Activated naive CD8-positive, alpha-beta T cell treated with anti-CD3 and anti-CD28 coated beads, Interleukin-2, amount 50 U/mL, for 16 hours (primary cell): Measurements from ENCODE around the gene NDE1.
"Not testable (repeated sequence)": the region's sequence is repeated elsewhere in the genome, so short reads cannot be mapped to it uniquely, and the experiment has no call there.

ENCODE experiments used
- DNase-seq: peaks from one replicate; pipeline ENCODE4 v3.0.0-alpha.2; 2020; ENCODE audit warnings: low read depth, low spot score

NDE1 gene

GRCh38 chr16:15694499-15694898 lies 44.5 kb downstream of the NDE1 start:
- DNase-seq = no peak

GRCh38 chr16:15699819-15700218 lies 49.8 kb downstream of the NDE1 start:
- no peak for DNase-seq

GRCh38 chr16:15701367-15701766 lies 51.3 kb downstream of the NDE1 start:
- DNase-seq = no peak

- no peak for DNase-seq
These were observed 52.2 kb downstream of the NDE1 start for GRCh38 chr16:15701975-15702970.

- no peak for DNase-seq
These were observed 53.1 kb downstream of the NDE1 start for GRCh38 chr16:15703029-15703736.

GRCh38 chr16:15704545-15704987 lies 54.5 kb downstream of the NDE1 start:
- peak; percentile 41 for DNase-seq

GRCh38 chr16:15705064-15705565 lies 55.1 kb downstream of the NDE1 start:
- DNase-seq = no peak

- DNase-seq = no peak
These were observed 57.3 kb downstream of the NDE1 start for GRCh38 chr16:15707332-15707731.

- no peak for DNase-seq
These were observed 58.1 kb downstream of the NDE1 start for GRCh38 chr16:15708096-15708495.

- DNase-seq = no peak
These were observed 59.0 kb downstream of the NDE1 start for GRCh38 chr16:15708997-15709396.

- DNase-seq = no peak
These were observed 64.5 kb downstream of the NDE1 start for GRCh38 chr16:15714393-15715172.

- no peak for DNase-seq
These were observed 65.2 kb downstream of the NDE1 start for GRCh38 chr16:15715221-15715620.

- no peak for DNase-seq
These were observed 66.8 kb downstream of the NDE1 start for GRCh38 chr16:15716694-15717447.

- DNase-seq = no peak
These were observed 71.0 kb downstream of the NDE1 start for GRCh38 chr16:15721018-15721417.

GRCh38 chr16:15723808-15724207 lies 73.8 kb downstream of the NDE1 start:
- no peak for DNase-seq

GRCh38 chr16:15725641-15726240 lies 75.7 kb downstream of the NDE1 start:
- DNase-seq = no peak

- no peak for DNase-seq
These were observed 76.7 kb downstream of the NDE1 start for GRCh38 chr16:15726715-15727114.

GRCh38 chr16:15727697-15728096 lies 77.7 kb downstream of the NDE1 start:
- not testable (repeated sequence) for DNase-seq

- no peak for DNase-seq
These were observed 79.1 kb downstream of the NDE1 start for GRCh38 chr16:15729152-15729551.

- no peak for DNase-seq
These were observed 82.4 kb downstream of the NDE1 start for GRCh38 chr16:15732416-15732815.
